Right kidney (tissue), 1 donor: ENCODE measurements around the gene SLC26A11.
"Not testable (repeated sequence)": the region's sequence is repeated elsewhere in the genome, so short reads cannot be mapped to it uniquely, and the experiment has no call there.

Experiments
- DNase-seq: peaks from one replicate; pipeline ENCODE4 v3.0.0-alpha.2; 2016

SLC26A11 gene

DNA sequence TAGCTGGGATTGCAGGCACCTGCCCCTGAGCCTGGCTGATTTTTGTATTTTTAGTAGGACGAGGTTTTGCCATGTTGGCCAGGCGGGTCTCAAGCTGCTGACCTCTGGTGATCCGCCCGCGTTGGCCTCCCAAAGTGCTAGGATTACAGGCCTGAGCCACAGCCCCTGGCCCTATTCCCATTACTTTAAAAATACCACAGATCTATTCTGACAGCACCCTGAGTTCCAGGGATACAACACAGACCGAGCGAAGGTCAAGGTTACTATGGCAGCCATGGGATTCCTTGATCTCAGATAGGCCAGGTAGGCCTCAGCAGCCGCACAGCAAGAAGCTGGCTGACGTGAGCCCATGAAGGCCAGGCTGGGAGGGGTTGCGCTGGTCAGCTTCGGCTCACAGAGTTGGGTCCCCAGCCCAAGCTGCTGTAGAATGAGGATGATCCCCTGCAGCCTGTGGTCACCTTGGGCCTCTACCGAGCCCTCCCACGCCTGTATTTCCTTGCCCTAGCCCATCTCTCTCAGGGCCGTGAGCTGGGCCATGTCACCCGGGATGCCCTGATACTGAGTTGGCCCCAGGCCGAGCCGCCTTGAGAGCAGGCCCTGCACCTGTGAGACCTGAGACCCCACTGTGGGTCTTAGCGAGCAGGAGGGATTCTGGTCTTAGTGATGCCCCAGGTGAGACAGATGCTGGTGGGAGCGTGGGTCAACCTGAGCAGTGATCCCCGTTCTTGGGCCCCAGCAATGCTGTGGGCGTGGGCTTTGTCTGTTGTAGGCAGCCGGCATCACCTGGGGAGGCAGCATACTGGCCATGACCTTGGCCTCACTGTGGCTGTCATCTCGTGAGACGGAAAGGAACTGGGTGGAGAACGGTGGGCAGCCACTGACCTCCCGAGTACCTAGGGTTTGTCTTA lies 23.6 kb downstream of the SLC26A11 start:
- DNase-seq = no peak

DNA sequence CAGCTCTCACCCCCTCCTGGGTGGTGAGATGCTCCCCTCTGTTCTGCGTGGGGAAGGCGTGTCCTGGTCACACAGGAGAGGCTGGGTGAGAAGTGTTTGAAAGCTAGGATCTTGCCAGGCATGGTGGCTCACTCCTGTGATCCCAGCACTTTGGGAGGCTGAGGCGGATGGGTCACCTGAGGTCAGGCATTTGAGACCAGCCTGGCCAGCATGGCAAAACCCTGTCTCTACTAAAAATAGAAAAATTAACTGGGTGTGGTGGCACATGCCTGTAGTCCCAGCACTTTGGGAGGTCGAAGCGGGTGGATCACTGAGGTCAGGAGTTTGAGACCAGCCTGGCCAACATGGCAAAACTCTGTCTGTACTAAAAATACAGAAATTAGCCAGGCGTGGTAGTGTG lies 24.2 kb downstream of the SLC26A11 start:
- not testable (repeated sequence) for DNase-seq

DNA sequence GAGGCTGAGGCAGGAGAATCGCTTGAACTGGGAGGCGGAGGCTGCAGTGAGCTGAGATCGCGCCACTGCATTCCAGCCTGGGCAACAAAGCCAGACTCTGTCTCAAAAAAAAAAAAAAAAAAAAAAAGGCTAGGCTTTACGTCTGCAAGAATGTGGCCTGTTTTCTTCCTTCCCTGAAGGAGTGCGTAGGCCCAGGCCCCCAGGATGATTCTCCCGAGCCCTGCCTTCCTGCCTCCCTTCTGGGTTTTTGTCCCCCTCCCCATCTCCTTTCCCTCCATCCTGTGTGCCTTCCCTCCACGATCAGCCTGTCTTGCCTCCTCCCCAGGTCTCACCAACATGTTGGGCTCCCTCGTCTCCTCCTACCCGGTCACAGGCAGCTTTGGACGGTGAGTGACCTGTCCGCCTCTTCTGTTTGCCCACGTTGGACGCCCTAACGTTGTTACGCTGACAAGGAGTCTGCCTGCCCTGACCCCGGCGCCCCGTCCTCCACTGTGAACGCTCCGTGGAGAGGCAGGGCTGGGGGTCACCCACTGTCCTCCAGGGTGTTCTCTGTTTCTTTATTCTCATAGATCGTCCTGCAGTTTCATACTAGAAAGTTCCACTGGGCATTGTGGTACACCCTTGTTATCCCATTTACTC lies 24.8 kb downstream of the SLC26A11 start:
- no peak for DNase-seq

DNA sequence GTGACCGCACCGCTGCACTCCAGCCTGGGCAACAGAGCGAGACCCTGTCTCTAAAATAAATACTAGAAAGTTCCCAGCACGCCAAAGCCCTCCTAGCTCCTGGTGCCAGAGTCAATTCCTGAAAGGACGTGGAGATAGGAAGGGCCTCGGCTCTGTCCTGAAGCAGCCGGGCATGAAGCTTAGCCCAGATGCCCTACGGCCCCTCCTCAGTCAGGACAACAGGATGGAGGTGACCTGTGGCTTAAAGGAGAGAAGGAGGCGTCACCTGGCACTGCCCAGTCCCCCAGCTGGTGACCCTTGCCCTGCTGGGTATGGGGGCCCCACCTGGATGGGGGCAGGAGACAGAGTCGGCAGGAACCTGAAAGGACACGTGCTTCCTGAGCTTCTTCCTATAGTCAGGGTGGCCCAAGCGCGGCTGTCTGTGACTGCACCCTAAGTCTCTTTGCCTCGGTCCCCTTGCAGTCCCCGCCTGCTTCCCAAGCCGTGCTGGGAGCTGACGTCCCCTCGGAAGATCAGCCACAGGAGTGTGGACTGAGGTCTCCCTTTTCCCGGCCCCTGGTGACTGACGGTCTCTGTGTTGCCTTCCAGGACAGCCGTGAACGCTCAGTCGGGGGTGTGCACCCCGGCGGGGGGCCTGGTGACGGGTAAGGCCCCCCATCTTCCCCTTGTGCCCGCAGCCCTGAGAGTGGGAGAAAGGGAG lies 25.5 kb downstream of the SLC26A11 start:
- no peak for DNase-seq

DNA sequence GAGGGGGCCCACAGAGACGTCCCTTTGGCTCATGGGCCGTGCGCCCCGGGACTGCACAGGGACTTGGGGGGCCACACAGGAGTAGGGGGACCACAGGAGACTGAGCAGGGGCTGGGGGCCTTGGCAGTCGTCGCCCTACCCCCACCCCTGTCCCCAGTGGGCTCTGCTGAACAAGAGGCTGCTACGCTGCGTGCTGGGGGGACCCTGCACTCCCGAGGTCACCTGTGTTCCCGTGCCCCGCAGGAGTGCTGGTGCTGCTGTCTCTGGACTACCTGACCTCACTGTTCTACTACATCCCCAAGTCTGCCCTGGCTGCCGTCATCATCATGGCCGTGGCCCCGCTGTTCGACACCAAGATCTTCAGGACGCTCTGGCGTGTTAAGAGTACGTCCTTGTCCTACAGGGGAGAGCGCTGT lies 26.0 kb downstream of the SLC26A11 start:
- no peak for DNase-seq

DNA sequence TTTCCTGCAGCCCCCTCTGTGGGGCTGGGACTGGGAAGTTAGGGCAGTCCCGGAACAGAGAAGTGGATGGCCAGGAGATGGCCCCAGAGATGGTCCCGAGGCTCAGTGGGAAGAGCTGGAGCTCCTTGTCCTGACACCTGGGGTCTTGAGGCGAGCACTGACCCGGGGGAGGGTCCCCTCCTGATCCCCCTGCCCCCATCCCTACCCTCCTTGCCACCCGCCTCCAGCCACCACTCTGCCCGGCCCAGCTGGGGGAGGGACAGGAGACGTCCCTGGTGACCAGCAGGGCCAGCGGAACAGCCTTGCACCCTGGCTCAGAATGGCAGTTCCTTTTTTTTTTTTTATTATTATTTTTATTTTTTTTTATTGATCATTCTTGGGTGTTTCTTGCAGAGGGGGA lies 26.5 kb downstream of the SLC26A11 start:
- no peak for DNase-seq

DNA sequence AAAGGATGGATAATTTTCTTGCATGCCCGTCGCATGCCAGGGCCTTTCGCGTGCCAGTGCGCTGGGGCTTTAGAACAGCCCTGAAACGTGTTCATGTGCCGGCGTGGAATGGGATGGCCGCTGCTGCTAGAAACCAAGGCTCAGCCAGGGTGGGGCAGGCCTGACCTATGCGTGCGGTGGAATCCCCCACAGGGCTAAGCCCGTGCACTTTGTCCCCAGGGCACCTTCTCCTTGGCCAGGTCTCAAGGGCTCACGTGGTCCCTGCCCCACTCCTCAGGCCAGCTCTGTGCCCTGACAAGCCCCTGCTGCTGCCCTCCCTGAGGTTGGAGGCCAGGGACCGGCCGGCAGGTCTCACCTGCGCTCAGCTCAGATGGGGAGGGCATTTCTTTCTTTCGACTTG lies 27.3 kb downstream of the SLC26A11 start:
- no peak for DNase-seq

DNA sequence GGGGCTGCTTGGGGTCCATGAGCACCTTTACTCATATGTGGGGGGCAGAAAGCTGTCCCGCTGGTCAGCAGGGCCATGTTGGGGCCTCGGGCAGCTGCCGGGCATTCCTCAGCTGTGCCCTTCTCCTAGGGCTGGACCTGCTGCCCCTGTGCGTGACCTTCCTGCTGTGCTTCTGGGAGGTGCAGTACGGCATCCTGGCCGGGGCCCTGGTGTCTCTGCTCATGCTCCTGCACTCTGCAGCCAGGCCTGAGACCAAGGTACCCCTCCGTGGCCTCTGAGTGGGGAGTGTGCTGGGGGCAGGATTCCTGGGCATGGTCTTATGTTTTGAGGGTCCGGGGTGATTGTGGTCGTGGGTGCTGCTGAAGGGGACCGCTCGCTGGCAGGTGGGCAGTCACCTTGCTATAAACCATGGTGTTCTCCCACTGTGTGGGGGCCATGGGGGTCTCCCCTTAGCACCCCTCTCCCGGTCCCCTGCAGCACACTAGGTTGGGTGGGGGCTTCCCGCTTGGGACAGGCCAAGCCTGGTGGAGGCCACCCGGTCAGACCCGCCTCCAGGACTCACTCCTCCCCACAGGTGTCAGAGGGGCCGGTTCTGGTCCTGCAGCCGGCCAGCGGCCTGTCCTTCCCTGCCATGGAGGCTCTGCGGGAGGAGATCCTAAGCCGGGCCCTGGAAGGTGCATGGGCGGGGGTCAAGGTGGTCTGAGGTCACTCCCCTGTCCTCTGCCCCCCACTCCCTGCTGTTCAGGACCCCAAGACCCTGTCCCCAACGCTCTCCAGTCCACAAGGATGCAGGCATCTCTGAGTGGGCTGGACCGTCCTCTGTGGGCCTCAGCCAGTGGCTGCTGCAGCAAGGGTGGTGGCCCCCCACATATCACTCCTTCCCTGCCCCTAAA lies 28.0 kb downstream of the SLC26A11 start:
- no peak for DNase-seq

DNA sequence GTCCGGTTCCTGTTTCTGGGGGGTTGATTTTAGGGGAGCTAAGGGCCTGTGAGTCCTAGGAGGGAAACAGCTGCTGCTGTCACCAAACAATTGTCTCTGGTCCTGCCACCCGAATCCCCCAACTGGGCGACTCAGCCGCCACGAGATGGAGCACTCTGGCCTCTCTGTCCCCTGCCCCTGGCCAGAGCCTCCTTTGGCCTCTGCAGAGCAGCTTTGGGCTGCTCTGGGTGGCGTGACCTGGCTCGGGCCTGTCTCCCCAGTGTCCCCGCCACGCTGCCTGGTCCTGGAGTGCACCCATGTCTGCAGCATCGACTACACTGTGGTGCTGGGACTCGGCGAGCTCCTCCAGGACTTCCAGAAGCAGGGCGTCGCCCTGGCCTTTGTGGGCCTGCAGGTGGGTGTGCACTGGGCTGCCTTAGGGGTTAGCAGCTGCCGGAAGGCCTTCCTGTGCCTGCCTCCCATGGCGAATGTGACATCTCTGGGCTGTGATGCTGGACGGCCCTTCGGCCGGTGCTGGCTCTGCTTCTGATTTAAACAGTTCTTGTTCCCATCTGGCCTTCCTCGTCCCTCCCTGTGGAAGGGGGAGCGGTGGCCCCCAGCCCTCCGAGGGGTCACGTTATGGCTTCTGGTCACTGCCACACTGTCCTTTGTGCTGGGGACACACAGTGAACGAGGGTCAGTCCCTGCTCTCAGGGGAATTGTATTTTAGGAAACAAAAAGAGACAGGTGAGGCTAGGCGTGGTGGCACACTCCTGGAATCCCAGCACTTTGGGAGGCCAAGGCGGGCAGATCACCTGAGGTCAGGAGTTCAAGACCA lies 28.9 kb downstream of the SLC26A11 start:
- no peak for DNase-seq

DNA sequence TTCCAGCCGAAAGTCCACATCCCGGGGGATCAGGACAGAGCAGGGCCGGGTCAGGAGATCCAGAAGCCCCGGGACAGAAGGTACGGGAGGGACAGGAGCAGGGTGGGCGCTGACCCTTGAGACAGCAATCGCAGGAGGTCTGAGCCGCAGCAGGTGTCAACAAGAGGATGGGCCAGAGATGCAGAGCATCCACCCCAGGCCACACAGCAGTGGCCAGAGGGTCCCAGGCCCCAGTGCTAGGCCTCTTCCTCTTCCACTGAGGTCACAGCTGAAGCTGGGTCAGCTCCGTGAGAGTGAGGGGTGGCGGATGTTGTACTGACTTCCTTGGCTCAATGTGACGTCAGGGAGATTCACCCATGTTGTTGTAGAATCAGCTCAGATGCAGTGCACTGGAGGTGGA lies 31.7 kb downstream of the SLC26A11 start:
- DNase-seq = no peak

DNA sequence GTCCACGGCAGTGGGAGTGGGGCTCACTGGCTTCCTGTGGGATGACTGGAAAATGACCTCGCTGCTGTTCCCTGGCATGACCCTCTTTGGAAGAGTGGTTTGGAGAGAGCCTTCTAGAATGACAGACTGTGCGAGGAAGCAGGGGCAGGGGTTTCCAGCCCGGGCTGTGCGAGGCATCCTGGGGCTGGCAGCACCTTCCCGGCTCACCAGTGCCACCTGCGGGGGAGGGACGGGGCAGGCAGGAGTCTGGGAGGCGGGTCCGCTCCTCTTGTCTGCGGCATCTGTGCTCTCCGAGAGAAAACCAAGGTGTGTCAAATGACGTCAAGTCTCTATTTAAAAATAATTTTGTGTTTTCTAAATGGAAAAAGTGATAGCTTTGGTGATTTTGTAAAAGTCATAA lies 32.6 kb downstream of the SLC26A11 start:
- peak; percentile 35 for DNase-seq

DNA sequence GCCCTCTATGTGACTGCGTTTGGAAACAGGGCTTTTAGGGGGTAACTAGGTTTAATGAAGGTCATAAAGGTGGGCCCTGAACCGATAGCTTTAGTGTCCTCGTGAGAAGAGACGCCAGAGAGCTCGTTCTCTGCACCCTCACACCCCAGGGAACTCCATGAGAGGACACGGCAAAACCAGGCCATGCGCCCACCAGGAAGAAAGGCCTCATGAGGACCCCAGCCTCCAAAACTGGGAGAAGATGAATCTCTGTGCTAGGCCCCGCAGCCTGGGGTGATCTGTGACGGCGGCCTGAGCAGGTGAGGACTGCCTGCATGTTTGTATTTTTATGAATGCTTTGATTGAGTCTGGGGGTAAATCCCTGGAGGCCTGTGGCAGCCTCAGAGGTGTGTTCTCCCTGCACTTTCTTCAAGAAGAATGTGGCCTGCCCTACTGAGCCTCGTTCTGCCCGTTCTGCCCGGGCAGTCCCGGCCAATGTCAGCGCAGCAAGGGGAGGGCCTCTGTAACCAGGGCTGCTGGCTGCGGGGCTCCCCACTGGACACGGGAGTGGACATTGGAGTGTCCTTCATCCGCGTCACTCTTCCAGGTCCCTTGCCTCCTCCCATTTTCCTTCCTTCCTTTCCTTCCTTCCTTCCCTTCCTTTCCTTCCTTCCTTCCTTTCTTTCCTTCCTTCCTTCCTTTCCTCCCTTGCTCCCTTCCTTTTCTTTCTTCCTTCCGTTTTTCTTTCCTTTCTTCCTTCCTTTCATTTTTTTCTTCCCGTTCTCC lies 33.6 kb downstream of the SLC26A11 start:
- DNase-seq = peak; percentile 41

DNA sequence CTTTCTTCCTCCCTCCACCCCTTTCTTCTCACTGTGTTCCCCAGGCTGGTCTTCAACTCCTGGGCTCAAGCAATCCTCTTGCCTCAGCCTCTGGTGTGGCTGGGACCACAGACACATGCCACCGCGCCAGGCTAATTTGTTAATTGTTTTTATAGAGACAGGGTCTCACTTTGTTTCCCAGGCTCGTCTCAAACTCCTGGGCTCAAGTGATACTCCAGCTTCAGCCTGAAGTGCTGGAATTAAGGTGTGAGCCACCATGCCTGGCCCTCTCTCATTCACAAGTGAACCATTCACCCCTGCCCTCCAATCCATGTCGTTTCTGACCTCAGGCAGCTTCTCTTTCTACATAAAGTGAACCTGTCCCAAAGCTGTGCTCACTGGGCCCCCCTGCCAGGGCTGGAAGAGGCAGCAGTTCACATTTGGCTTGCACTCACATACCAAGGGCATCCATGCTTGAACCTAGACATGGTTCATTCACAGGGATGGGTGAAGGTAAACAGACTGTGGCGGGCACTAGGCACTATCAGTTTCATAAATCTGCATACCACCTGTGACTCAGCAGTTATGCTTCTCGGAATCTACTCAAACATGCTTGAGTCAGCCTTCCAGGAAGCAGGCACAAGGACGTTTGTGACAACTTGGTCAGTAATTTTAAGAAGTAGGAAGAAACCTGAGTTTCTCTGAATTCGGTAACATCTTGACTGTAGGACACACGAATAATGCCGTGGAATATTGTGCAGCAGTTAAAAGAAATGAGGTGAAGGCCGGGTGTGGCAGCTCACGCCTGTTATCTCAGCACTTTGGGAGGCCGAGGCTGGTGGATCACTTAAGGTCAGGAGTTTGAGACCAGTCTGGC lies 34.4 kb downstream of the SLC26A11 start:
- peak; percentile 49 for DNase-seq

DNA sequence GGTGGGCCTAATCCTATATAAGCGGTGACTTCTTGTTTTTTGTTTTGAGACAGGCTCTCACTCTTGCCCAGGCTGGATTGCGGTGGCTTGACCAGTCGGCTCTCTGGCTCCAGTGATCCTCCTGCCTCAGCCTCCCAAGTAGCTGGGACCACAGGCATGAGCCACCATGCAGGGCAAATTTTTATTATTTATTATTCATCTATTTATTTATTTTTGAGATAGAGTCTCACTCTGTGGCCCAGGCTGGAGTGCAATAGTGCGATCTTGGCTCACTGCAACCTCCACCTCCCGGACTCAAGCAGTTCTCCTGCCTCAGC lies 35.8 kb downstream of the SLC26A11 start:
- DNase-seq = no peak

DNA sequence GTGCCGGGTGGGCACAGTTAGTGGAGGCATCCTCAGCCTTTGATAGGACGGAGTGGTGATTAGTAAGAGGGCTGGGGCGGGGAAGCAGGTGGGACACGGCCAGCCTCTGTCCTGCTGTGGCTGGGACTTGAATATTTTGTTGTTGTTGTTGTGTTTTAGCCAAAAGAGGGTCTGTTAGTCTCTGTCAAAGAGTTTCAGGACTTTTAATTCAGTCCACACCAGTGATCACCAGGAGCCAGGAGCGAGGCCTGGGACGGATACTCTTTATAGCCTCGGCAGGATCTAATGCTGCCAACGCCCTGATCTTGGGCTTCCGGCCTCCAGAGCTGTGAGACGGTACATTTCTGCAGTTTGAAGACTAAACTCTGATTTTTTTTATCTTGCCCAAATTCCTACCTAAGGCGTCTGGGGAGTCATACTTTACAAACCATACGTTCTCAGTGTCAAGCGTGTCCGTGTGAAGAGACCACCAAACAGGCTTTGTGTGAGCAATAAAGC lies 37.5 kb downstream of the SLC26A11 start:
- no peak for DNase-seq

DNA sequence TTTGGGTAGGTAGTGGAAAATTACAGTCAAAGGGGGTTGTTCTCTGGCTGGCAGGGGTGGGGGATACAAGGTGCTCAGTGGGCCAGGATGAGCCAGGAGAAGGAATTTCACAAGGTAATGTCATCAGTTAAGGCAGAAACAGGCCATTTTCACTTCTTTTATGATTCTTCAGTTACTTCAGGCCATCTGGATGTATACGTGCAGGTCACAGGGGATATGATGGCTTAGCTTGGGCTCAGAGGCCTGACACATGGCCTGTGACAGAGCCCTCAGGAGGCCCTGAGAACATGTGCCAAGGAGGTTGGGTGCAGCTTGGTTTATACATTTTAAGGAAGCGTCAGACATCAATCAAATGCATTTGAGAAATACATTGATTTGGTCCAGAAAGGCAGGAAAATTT lies 38.1 kb downstream of the SLC26A11 start:
- not testable (repeated sequence) for DNase-seq

DNA sequence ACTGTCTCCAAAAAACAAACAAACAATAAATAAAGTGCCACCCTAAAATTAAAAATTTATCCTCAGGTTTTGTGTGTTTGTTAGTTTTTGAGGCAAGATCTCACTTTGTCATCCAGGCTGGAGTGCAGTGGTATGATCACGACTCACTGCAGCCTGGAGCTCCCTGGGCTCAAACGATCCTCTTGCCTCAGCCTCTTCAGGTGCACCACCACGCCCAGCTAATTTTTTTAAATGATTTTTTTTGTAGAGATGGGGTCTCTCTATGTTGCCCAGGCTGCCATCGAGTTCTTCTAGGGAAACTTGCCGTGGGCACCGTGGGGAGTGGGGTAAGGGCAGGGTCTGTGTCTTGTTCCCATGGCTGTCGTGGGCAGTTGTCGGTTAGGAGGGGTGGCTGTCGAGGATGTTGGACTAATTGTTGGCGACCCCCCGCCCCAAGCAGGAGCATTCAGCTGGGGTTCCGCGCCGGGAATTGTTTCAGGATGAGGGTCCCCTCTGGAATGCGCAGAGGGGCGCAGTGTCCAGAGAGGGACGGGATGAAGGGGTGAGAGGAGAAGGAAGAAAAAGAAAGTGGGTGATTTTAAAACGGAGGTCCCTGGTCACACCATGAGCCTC lies 39.3 kb downstream of the SLC26A11 start:
- DNase-seq = no peak

DNA sequence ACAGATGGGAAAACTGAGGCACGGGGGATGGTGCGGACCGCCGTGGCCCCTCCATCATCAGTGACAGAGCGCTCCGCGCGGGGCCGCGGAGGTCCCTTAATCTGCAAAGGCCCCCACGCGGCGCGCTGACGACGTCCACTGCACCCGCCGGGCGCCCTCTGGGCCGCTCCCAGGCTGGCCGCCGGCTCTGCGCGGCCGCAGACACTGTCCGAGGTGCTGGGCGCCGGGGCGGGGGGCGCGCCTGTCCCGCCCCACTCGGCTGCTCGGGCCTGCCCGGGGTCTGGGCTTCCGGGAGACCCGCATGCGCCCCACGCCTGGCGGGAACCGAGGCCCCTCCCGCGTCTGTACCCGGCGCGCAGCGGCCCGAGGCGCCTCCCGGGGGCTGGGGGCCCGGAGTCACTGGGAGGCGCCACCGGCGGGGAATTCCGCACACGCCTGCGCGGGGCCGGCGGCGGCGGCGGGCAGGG lies 39.9 kb downstream of the SLC26A11 start:
- peak; percentile 86 for DNase-seq

DNA sequence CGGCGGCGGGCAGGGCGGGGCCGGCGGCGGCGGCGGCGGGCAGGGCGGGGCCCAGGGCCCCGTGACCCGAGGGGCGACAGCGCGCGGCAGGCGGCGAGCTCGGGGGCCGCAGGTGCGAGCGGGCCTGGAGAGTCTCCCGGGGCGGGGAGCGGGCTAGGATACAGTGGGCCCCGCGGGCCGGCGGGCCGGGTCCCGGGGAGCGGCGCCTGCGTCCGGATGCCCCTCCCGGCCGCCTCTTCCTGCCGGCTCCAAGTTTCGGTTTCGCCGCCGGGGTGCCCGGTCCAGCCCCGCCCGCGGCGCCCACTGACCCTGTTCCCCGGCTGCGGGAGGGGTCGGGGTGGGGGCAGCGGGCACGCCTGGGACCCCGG lies 40.5 kb downstream of the SLC26A11 start, which contains the start of gene RNF213:
RNF213 (plus strand) TSS at position 62 of the 368 bp plus-strand sequence. CDS start 2,830 bp downstream, outside the sequence.
- DNase-seq = no peak
